Activated CD4-positive, alpha-beta T cell treated with anti-CD3 and anti-CD28 coated beads, Interleukin-2, amount 50 U/mL, for 48 hours (primary cell): ENCODE measurements around the gene TAP1.
"Not testable (repeated sequence)": the region's sequence is repeated elsewhere in the genome, so short reads cannot be mapped to it uniquely, and the experiment has no call there.

Source experiments
- DNase-seq, 2 experiments: peaks; one replicate each; pipeline ENCODE4 v3.0.0-alpha.2; 2020

The TAP1 gene

GRCh38 chr6:32853541-32854375 lies at the start of gene TAP1, which contains the start of gene PSMB9:
TSS of gene TAP1 (minus strand) at chr6:32853704. CDS start at chr6:32853636, 68 bp downstream.
TSS of gene PSMB9 (plus strand) at chr6:32854192. CDS start at chr6:32854230, 38 bp downstream.
- DNase-seq, result peak; percentile 96 to 98

GRCh38 chr6:32895006-32895345 lies 41.5 kb upstream of the TAP1 start:
- DNase-seq, result no peak

GRCh38 chr6:32894085-32895005 lies 40.8 kb upstream of the TAP1 start:
- peak; percentile 97 to 98 for DNase-seq

GRCh38 chr6:32890831-32891230 lies 37.3 kb upstream of the TAP1 start:
- DNase-seq, result no peak

- no peak for DNase-seq
Observed at GRCh38 chr6:32889533-32889932, 36.0 kb upstream of the TAP1 start.

- no peak for DNase-seq
Observed at GRCh38 chr6:32888576-32888975, 35.1 kb upstream of the TAP1 start.

- DNase-seq, result no peak
Observed at GRCh38 chr6:32887616-32888015, 34.1 kb upstream of the TAP1 start.

- DNase-seq, result no peak
Observed at GRCh38 chr6:32886681-32887383, 33.3 kb upstream of the TAP1 start.

GRCh38 chr6:32885698-32886286 lies 32.3 kb upstream of the TAP1 start:
- DNase-seq, result no peak

GRCh38 chr6:32883789-32884188 lies 30.3 kb upstream of the TAP1 start:
- no peak for DNase-seq

GRCh38 chr6:32882879-32883250 lies 29.4 kb upstream of the TAP1 start:
- no peak for DNase-seq

- DNase-seq, result not testable (repeated sequence)
Observed at GRCh38 chr6:32880962-32881361, 27.5 kb upstream of the TAP1 start.

GRCh38 chr6:32879691-32880090 lies 26.2 kb upstream of the TAP1 start:
- no peak for DNase-seq

- no peak for DNase-seq
Observed at GRCh38 chr6:32876603-32877002, 23.1 kb upstream of the TAP1 start.

GRCh38 chr6:32873947-32874346 lies 20.4 kb upstream of the TAP1 start:
- DNase-seq, result not testable (repeated sequence)

GRCh38 chr6:32868257-32868788 lies 14.8 kb upstream of the TAP1 start:
- peak; percentile 90 to 92 for DNase-seq

GRCh38 chr6:32867554-32868256 lies 14.2 kb upstream of the TAP1 start:
- DNase-seq, result no peak

GRCh38 chr6:32867022-32867477 lies 13.5 kb upstream of the TAP1 start:
- DNase-seq, result no peak

GRCh38 chr6:32865724-32866443 lies 12.4 kb upstream of the TAP1 start:
- no peak for DNase-seq

GRCh38 chr6:32862725-32863124 lies 9.2 kb upstream of the TAP1 start:
- DNase-seq, result no peak

- no peak for DNase-seq
Observed at GRCh38 chr6:32860674-32861073, 7.2 kb upstream of the TAP1 start.
